ENCODE measurements around the gene OR52A5.

DNA sequence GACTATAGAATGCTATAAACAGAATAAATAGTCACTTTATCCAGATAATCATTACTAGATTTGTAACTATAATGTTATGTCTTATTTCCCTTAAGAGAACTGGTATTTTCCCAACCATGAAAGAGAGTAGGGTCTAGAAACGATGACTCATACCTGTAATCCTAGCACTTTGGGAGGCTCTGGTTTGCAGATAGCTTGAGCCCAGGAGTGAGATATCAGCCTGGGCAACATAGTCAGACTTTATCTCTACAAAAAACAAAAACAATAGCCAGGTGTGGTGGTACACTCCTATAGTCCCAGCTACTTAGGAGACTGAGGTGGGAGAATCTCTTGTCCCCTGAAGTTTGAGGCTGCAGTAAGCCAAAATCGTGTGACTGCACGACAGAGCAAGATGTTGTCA lies 30.9 kb downstream of the OR52A5 start:
- no peak for TF ChIP-seq POLR2AphosphoS5 (IDR thresholded peaks at IDR 0.05)
- TF ChIP-seq CTCF (IDR thresholded peaks at IDR 0.05), result no peak
- TF ChIP-seq EP300 (IDR thresholded peaks at IDR 0.05), result no peak
- no peak for TF ChIP-seq POLR2A (IDR thresholded peaks at IDR 0.05)
